PC-9 (cell line): ENCODE results near the gene PLEKHG4B. TPM values are rescaled to one million over a fixed set of nuclear protein-coding genes. Genes with fewer than 3 reads are reported as not detected.
A peak's percentile ranks its signal among the peaks of the same experiment; 100 is the strongest.
"Not testable (repeated sequence)": the region's sequence is repeated elsewhere in the genome, so short reads cannot be mapped to it uniquely, and the experiment has no call there.

Source experiments
- BruUV-seq: library from RNA; stranded (reverse); fragments of 400-500 nt; replicated peaks from 2 replicates; lab custom pipeline; 2021; lab: Mats Ljungman, UMichigan
- CTCF ChIA-PET: fragments of 300-600 bp; sonication (Branson Sonifier 250); formaldehyde crosslinking; loops from one replicate; lab custom pipeline; 2022; ENCODE audit warnings: antibody characterized with exemption; lab: Charles Lee
- POLR2A ChIA-PET: fragments of 300-600 bp; sonication (Branson Sonifier 250); formaldehyde crosslinking; loops from one replicate; lab custom pipeline; 2022; ENCODE audit warnings: antibody characterized with exemption; ENCODE audit not compliant: unreplicated experiment; lab: Charles Lee
- DNase-seq, 2 experiments: peaks; one replicate each; pipeline versions ENCODE4 v3.0.0 to v3.0.0-alpha.2; 2015 to 2022; ENCODE audit warnings: mixed read lengths in 1 of 2
- H2AFZ ChIP-seq: fragments of 200-600 bp; sonication (generic); 2 replicates; pipeline ENCODE4 v1.8.1; 2017; ENCODE audit warnings: antibody characterized with exemption
- H3F3A ChIP-seq: fragments of 200-600 bp; sonication (generic); 2 replicates; pipeline ENCODE4 v1.8.1; 2017; ENCODE audit warnings: antibody characterized with exemption, mild to moderate bottlenecking, low read depth; ENCODE audit not compliant: insufficient read depth
- H3K27ac ChIP-seq: fragments of 200-600 bp; sonication (generic); 2 replicates; pipeline ENCODE4 v1.6.1; 2016; ENCODE audit warnings: mixed run types
- H3K27me3 ChIP-seq: fragments of 200-600 bp; sonication (generic); 2 replicates; pipeline ENCODE4 v1.6.1; 2016; ENCODE audit warnings: low read depth, mixed run types; ENCODE audit not compliant: insufficient read depth
- H3K36me3 ChIP-seq: fragments of 200-600 bp; sonication (generic); 2 replicates; pipeline ENCODE4 v1.6.1; 2016; ENCODE audit warnings: low read depth, mixed run types
- H3K4me1 ChIP-seq: fragments of 200-600 bp; sonication (generic); replicated peaks from 2 replicates; pipeline ENCODE4 v1.6.1; 2016; ENCODE audit warnings: mixed run types; ENCODE audit not compliant: insufficient read depth
- H3K4me2 ChIP-seq: fragments of 200-600 bp; sonication (generic); 2 replicates; pipeline ENCODE4 v1.6.1; 2017; ENCODE audit warnings: mixed run types
- H3K4me3 ChIP-seq: fragments of 200-600 bp; sonication (generic); 2 replicates; pipeline ENCODE4 v1.6.1; 2016; ENCODE audit warnings: mixed run types
- H3K79me2 ChIP-seq: fragments of 200-600 bp; sonication (generic); 2 replicates; pipeline ENCODE4 v1.6.1; 2017; ENCODE audit warnings: low read depth, mixed run types
- H3K9me2 ChIP-seq: fragments of 200-600 bp; sonication (generic); 2 replicates; pipeline ENCODE4 v1.8.1; 2017; ENCODE audit warnings: mild to moderate bottlenecking; ENCODE audit not compliant: insufficient read depth
- H3K9me3 ChIP-seq: fragments of 200-600 bp; sonication (generic); 2 replicates; pipeline ENCODE4 v1.8.1; 2016; ENCODE audit warnings: low read depth; ENCODE audit not compliant: insufficient read depth
- H4K20me1 ChIP-seq: fragments of 200-600 bp; sonication (generic); 2 replicates; pipeline ENCODE4 v1.8.1; 2017; ENCODE audit not compliant: insufficient read depth
- EZH2 ChIP-seq: fragments of 200-600 bp; sonication (generic); IDR thresholded peaks from 2 replicates; pipeline ENCODE4 v1.8.0; 2017; ENCODE audit warnings: antibody characterized with exemption, low read depth
- intact Hi-C: fragments of 100-400 bp; cut with micrococcal nuclease; formaldehyde crosslinking; loops from one replicate; pipeline ENCODE4 v1.10.0; 2022; ENCODE audit not compliant: unreplicated experiment
- total RNA-seq: library from RNA; stranded (reverse); gene quantifications from 2 replicates; pipeline ENCODE4 v1.2.3, GENCODE V29; 2021
- TF ChIP-seq, protein P1 (sequence below): fragments of 200-600 bp; sonication (generic); conservative IDR thresholded peaks from 2 replicates; pipeline ENCODE4 v1.6.1; 2017; ENCODE audit warnings: mixed run types, antibody characterized with exemption, mild to moderate bottlenecking, moderate library complexity

PLEKHG4B gene
- total RNA-seq, 1 experiment from 2014 or later = not detected

DNA sequence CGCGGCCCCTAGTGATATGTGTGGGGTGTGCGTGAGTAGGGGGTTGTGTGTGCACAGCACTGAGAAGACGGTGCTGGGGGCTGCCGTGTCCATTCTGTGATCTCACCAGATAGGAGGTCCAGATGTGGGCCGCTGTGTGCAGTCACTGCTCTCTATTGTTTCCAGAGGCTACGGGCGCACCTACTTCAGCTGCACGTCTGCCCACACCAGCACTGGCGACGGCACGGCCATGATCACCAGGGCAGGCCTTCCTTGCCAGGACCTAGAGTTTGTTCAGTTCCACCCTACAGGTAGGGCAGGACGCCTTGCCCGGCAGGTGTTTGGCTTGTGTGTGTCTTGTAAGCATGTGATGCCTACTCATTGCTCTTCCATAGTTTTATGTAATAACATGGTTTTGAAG is 138.7 kb downstream of the PLEKHG4B start:
- H3K4me3 ChIP-seq = no peak overlapping the region
- no peaks in the 10 kb centered on the region for H4K20me1 ChIP-seq
- H2AFZ ChIP-seq = no peak overlapping the region
- intact Hi-C loops = no loop called here
- H3K27me3 ChIP-seq = no peaks in the 10 kb centered on the region
- H3K4me1 ChIP-seq = no peaks in the 10 kb centered on the region
- no peak overlapping the region for H3K4me2 ChIP-seq
- TF ChIP-seq, protein P1, sequence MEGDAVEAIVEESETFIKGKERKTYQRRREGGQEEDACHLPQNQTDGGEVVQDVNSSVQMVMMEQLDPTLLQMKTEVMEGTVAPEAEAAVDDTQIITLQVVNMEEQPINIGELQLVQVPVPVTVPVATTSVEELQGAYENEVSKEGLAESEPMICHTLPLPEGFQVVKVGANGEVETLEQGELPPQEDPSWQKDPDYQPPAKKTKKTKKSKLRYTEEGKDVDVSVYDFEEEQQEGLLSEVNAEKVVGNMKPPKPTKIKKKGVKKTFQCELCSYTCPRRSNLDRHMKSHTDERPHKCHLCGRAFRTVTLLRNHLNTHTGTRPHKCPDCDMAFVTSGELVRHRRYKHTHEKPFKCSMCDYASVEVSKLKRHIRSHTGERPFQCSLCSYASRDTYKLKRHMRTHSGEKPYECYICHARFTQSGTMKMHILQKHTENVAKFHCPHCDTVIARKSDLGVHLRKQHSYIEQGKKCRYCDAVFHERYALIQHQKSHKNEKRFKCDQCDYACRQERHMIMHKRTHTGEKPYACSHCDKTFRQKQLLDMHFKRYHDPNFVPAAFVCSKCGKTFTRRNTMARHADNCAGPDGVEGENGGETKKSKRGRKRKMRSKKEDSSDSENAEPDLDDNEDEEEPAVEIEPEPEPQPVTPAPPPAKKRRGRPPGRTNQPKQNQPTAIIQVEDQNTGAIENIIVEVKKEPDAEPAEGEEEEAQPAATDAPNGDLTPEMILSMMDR = no peak
- TF ChIP-seq EZH2 = no peak
- ChIA-PET CTCF (no interaction called here), POLR2A (interaction anchor here (0.6 kb wide), 1 partner anchor 223 kb away, joined by 4 read pairs; no protein-coding TSS in a partner anchor)
- H3K36me3 ChIP-seq = peaks cover 32% of the 10 kb centered on the region
- H3K9me3 ChIP-seq = no peaks in the 10 kb centered on the region
- no peak overlapping the region for H3K27ac ChIP-seq
- DNase-seq = no peak
- no peaks in the 10 kb centered on the region for H3K79me2 ChIP-seq
- no peaks in the 10 kb centered on the region for H3F3A ChIP-seq
- no peaks in the 10 kb centered on the region for H3K9me2 ChIP-seq
- BruUV-seq = no TSS peak

DNA sequence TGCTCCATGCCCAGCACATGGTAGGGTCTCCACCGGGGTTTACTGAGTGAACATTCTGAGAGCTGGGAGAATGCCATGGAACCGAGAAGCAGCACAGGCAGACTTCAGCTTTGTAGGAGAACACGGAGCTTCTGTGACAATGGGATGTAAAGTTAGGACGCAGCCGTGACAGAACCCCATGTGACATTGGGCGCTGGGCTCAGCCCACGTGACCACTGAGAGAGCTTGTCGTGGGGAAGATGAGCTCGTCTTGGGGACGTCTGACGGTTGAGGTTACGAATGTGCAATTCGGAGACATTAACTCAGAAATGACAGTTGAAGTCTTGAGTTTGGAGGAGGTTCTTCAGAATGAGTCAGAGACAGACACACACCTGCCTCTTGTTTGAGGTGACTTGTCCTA is 139.7 kb downstream of the PLEKHG4B start:
- no peaks in the 10 kb centered on the region for H3F3A ChIP-seq
- no peaks in the 10 kb centered on the region for H3K9me2 ChIP-seq
- no peaks in the 10 kb centered on the region for H3K4me1 ChIP-seq
- no peak overlapping the region for H3K27ac ChIP-seq
- peaks cover 25% of the 10 kb centered on the region for H3K36me3 ChIP-seq
- H3K27me3 ChIP-seq = no peaks in the 10 kb centered on the region
- ChIA-PET CTCF (no interaction called here), POLR2A (interaction anchor here (0.6 kb wide), 1 partner anchor 381 kb away, joined by 9 read pairs; no protein-coding TSS in a partner anchor)
- H3K79me2 ChIP-seq = no peaks in the 10 kb centered on the region
- H3K4me3 ChIP-seq = no peak overlapping the region
- H2AFZ ChIP-seq = no peak overlapping the region
- no peak for TF ChIP-seq EZH2
- TF ChIP-seq, protein P1 = no peak
- intact Hi-C loops = no loop called here
- DNase-seq = no peak
- no peaks in the 10 kb centered on the region for H4K20me1 ChIP-seq
- H3K4me2 ChIP-seq = no peak overlapping the region
- H3K9me3 ChIP-seq = no peaks in the 10 kb centered on the region
- no TSS peak for BruUV-seq

DNA sequence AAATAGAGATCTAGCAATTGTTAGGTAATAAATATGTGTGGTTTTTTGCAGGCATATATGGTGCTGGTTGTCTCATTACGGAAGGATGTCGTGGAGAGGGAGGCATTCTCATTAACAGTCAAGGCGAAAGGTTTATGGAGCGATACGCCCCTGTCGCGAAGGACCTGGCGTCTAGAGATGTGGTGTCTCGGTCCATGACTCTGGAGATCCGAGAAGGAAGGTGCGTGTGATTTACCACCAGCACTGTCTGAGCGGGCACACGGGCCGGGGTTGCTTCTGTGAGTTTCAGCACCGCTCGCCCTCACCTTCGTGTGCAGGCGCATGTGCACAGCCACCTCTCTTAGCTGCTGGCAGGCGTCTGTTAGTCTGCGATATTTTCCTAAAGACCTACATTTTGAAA is 141.5 kb downstream of the PLEKHG4B start:
- intact Hi-C loops, POLR2A ChIA-PET, CTCF ChIA-PET, H3F3A ChIP-seq, H3K4me2 ChIP-seq, H3K4me3 ChIP-seq, BruUV-seq, DNase-seq, H2AFZ ChIP-seq, H3K4me1 ChIP-seq, H3K9me2 ChIP-seq, H3K9me3 ChIP-seq, H3K79me2 ChIP-seq, H3K27me3 ChIP-seq, H3K27ac ChIP-seq, H4K20me1 ChIP-seq: not testable (repeated sequence)
- peaks cover 20% of the 10 kb centered on the region for H3K36me3 ChIP-seq

DNA sequence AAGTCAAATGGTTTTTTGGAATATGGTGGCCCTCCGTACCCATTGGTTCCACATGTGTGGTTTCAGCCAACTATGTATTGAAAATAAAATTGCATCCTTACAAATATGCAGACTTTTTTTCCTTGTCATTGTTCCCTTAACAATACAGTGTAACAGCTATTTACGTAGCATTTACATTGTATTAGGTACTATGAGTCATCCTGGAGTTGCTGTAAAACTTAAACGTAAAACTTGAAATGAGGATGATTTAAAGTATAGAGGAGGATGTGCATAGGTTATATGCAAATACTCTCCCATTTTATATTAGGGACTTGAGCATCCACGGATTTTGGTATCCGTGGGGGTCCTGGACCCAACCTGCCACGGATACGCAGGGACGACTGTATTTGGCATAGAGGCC is 142.5 kb downstream of the PLEKHG4B start:
- Histone ChIP-seq H2AFZ (no peak overlapping the region), H3F3A (no peaks in the 10 kb centered on the region), H3K79me2 (no peaks in the 10 kb centered on the region), H3K4me2 (no peak overlapping the region), H3K4me1 (no peaks in the 10 kb centered on the region), H3K36me3 (peaks cover 13% of the 10 kb centered on the region), H3K9me2 (no peaks in the 10 kb centered on the region), H3K27me3 (no peaks in the 10 kb centered on the region), H3K4me3 (no peak overlapping the region), H3K27ac (no peak overlapping the region), H3K9me3 (no peaks in the 10 kb centered on the region), H4K20me1 (no peaks in the 10 kb centered on the region)
- no peak for DNase-seq
- CTCF ChIA-PET = no interaction called here
- TF ChIP-seq, protein P1 = no peak
- TF ChIP-seq EZH2 = no peak
- intact Hi-C loops = no loop called here
- BruUV-seq = no TSS peak
- POLR2A ChIA-PET = no interaction called here

DNA sequence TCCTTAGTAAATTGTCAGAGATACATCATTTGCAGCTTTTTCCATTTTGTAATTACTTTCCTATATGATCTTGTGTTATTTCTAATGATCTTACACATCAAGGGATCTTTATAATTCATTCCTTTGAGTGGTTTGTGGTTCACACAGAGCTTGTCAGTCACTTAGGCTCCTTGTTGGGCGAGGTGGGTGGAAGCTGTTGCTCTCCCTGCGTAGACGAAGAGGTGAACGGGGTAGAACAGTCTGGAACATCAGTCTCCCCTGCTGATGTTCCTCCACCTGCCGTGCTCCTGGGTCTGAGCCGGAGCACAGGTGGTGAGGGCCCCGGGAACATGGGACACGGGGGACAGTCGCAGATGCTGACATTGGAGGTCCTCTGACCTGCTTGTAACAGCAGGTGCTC is 143.6 kb downstream of the PLEKHG4B start:
- H3K36me3 ChIP-seq = peaks cover 16% of the 10 kb centered on the region
- peak in 1 of 2 experiments; percentile 29 for DNase-seq
- H3K27ac ChIP-seq, H2AFZ ChIP-seq, H3K4me3 ChIP-seq, H4K20me1 ChIP-seq, intact Hi-C loops, H3K4me1 ChIP-seq, H3K9me2 ChIP-seq, POLR2A ChIA-PET, H3F3A ChIP-seq, H3K27me3 ChIP-seq, H3K4me2 ChIP-seq, BruUV-seq, H3K79me2 ChIP-seq, CTCF ChIA-PET, H3K9me3 ChIP-seq: not testable (repeated sequence)
